ENCODE results near the gene OGA.

The OGA gene

DNA sequence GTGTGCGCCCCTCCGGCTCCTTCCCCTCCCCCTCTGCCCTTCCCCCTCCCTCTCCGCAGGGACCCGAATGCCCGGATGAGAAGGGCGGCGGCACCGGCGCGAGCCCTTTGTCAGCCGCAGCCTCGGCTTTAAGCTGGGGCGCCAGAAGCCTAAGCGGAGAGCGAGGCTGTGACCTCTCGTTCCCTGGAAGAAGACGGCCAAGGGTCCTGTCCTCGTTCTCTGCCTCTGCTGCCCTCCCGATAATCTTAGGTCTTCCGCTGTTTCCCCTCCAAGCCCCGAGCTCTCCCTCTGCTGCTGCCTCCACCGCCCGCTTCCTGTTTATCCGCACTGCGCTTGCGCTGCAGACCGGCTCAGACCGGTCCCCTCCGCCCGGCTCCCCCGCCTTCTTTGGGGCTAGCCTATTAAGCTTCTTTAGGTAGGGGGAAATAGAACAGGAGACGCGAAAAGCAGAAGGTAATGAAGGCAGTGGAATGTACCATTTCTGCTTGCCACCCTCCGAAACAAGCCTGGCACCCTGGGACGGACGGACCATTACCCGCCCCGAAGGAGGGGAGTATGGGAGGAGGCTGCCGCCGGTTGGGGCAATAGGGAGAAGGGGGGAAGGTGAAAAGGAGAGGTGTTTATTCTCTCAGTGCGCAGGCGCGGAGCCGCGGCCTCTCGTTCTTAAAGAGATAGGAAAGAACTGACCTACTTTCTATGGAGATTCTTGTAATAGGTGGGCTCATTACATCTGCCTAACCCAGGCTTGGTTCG is at the start of gene OGA:
Gene OGA, minus strand, starts transcription at position 326 of the 753 bp plus-strand sequence. CDS start 422 bp downstream, outside the sequence.
- peak within 1 kb of the TSS; percentile 97 for H3K9ac ChIP-seq (ENCODE audit: low read depth, low read length)

DNA sequence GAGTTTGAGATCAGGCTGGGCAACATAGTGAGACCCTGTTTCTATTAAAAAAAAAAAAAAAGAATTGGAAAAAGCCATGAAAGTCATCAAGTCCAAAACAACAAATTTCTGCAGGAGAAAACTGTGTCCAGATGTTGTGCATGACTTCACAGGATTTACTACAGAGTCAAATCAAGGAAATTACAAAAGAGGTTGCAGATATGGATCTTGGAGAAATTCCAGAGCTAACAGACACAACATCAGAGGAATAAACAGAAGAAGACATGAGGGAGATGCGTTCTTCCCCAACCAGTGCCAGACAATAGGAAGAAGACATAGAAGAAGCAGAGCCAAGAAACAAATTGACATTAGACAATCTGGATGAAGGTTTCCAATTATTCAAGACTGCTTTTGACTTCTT is 49.7 kb upstream of the OGA start:
- Histone ChIP-seq H3K4me1 (ENCODE audit: insufficient read depth, low read length) (no peaks in the 10 kb centered on the region), H3K36me3 (ENCODE audit: insufficient read depth, low read length) (no peaks in the 10 kb centered on the region), H3K9me3 (ENCODE audit: control insufficient read depth, insufficient read depth, low read length) (no peaks in the 10 kb centered on the region), H3K9ac (ENCODE audit: low read depth, low read length) (no peak overlapping the region)

More for the DNA sequence above, at the start of gene OGA:
- no peaks in the 10 kb centered on the region; the same call in 1 of the 2 replicates for H3K36me3 ChIP-seq (ENCODE audit: insufficient read depth, low read length)
- peaks cover 4% of the 10 kb centered on the region; the same call in 1 of the 2 replicates for H3K4me1 ChIP-seq (ENCODE audit: insufficient read depth, low read length)
- H3K9me3 ChIP-seq (ENCODE audit: control insufficient read depth, insufficient read depth, low read length): no peaks in the 10 kb centered on the region

DNA sequence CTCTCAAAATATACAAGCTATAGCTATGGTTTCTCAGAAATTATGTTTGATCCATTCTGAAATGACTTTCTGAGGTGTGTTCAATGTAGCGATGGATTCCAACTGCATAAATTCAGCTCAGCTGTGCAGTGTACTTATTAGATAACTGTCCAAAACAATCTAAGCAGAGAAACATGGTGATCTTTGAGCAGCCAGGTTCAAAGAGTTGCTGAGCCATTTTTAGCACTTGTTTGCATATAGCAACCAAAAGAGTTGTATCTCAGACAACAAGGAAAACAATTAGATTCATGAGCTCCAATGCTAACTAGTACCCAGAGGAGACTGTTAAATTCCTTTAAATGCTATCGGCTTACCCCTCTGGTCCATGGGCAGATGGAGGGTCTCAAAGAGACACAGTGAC is 41.3 kb upstream of the OGA start:
- Histone ChIP-seq H3K9me3 (ENCODE audit: control insufficient read depth, insufficient read depth, low read length) (peaks cover 7% of the 10 kb centered on the region), H3K4me1 (ENCODE audit: insufficient read depth, low read length) (no peaks in the 10 kb centered on the region), H3K9ac (ENCODE audit: low read depth, low read length) (no peak overlapping the region), H3K36me3 (ENCODE audit: insufficient read depth, low read length) (no peaks in the 10 kb centered on the region)

DNA sequence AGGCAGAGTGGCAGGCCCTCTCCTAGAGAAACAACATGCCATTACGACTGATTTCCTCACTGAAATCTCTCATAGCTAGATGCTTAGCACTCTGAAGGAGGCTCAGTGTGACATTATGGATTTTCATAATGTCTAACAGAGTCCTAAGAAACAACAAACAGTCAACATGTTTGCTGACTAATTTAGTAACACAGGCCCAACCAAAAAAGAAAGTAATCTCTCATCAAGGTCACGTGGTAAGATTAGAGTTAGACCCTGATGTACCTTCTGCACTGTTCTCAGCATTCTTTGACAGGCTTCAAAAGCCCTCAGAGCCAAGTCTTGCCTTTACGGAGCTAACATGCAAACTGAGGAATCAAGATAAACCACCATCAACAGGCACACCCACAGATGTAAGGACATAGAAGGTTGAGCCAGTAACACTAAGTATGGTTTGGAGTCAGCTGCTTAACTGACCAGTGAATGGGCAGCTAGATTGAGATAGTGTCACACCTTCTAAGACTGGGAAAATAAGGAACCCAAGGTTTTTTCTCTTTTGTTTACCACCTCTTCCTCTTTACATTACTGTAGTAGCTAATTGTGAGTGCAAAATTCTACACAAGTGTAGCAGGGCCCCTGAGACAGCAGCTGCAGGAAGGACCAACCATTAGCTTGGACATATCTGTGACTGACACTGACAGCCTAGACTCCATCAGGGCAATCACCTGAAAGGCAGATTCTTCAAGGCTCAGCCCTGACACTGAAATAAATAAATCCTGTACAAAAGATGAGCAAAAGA is 40.7 kb upstream of the OGA start:
- Histone ChIP-seq H3K9me3 (ENCODE audit: control insufficient read depth, insufficient read depth, low read length) (peaks cover 7% of the 10 kb centered on the region), H3K9ac (ENCODE audit: low read depth, low read length) (no peak overlapping the region), H3K4me1 (ENCODE audit: insufficient read depth, low read length) (no peaks in the 10 kb centered on the region), H3K36me3 (ENCODE audit: insufficient read depth, low read length) (no peaks in the 10 kb centered on the region)

DNA sequence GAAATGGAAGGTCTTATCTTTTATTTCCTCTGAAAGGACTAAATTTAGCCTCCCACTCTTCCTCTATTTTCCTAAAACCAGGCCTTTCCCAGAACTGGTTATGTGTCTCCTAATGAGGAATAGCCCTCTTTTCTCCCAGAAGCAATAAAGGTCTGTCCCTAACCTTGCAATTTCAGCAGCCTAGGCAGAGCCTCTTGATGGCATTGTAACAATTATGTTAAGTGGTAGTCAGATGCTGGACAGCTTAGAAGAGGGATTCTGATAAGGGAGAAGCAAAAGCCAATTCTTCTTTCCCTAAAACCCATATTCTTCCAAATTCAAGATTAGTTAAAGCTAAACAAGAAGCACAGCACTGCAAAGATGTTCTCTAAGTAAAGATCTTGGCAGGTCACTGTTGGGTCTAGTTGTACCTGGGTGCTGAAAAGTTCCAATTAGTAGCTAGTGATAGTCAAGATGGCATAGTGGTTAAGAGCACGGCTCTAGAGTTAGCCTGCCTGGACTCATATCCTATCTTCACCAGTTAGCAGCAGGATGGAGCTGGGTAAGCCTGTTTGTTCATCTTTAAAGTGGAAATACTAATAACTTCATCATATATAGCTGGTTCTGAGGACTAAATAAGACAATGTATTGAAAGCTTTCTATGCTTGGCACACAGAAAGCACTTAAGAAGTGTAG is 39.7 kb upstream of the OGA start:
- H3K9me3 ChIP-seq (ENCODE audit: control insufficient read depth, insufficient read depth, low read length): peaks cover 7% of the 10 kb centered on the region
- H3K9ac ChIP-seq (ENCODE audit: low read depth, low read length): no peak overlapping the region
- H3K36me3 ChIP-seq (ENCODE audit: insufficient read depth, low read length): no peaks in the 10 kb centered on the region
- no peaks in the 10 kb centered on the region for H3K4me1 ChIP-seq (ENCODE audit: insufficient read depth, low read length)

DNA sequence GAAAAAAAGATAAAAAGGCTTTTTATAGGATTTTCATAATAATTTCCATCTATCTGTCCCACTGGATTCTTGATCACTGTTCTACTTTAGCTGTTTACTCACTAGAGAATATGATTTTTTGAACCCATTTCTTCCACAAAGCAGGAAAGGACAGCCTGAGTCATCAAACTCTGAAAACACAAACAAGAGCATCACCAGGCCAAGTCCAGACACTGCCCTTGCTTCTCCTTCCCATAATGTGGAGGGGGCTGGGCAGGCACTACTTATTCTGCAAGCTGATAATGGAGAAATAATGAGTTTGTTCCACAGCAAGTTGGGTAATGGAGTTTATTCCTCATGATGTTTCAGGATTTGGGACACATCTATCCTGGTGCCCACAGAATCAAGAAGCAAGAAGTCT is 38.4 kb upstream of the OGA start:
- no peaks in the 10 kb centered on the region for H3K4me1 ChIP-seq (ENCODE audit: insufficient read depth, low read length)
- no peaks in the 10 kb centered on the region for H3K36me3 ChIP-seq (ENCODE audit: insufficient read depth, low read length)
- peaks cover 7% of the 10 kb centered on the region for H3K9me3 ChIP-seq (ENCODE audit: control insufficient read depth, insufficient read depth, low read length)
- no peak overlapping the region for H3K9ac ChIP-seq (ENCODE audit: low read depth, low read length)

DNA sequence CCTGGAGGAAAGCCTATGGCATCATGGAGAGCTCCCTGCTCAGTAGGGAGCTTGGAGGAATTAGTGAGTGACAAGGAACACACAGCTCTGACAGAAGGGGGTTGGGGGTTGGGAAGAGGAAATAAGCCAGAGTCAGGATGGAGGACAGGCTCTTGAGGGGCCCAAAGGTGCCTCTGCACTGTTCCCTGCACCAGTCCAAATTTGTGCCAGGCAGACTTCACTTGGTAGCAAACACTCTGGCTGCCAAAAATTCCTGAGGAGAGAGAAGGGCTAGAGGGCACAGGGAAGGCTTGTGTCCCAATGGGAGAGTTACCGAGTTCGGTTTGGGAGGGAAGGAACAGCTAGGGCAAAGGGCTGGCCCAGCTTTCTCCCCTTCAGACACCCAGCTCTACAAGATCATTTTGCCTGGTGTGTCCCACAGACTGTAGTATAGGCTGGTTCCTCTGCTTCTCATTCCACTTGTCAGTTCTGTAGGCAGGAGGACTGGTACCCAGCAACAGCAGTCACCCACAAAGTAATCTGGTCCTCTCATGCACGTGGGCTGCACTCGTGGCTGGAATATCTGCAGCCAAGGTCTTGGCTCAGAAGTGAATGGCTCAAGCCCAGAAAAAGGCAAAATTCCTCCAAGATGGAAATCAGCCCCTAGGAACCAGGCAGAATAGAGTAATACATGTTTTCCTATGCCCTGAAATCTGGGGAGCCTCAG is 33.3 kb upstream of the OGA start:
- peaks cover 10% of the 10 kb centered on the region; the same call in 1 of the 2 replicates for H3K4me1 ChIP-seq (ENCODE audit: insufficient read depth, low read length)
- H3K9ac ChIP-seq (ENCODE audit: low read depth, low read length): no peak overlapping the region
- H3K9me3 ChIP-seq (ENCODE audit: control insufficient read depth, insufficient read depth, low read length): 0 out of 2 replicates have a peak, but pooled peaks cover 2% of the 10 kb centered on the region
- no peaks in the 10 kb centered on the region for H3K36me3 ChIP-seq (ENCODE audit: insufficient read depth, low read length)

DNA sequence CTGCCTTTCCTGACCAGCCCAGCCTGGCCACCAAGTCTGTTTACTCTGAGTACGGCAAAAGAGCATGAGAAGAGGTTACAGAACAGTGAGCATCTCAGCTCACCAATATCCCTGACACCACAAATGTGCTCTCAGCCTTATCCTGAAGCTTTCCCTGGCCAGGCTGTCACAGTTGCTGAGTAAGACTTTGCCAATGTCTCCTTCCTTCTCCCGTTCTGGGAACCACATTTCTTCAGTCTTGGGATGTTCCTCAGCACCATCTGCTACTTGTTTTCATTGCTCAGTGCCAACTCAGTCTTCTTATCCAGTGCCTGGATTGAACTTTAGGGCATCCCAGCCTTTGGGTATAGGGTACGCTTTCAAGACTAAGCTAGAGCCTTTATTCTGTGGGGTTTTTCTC is 32.5 kb upstream of the OGA start:
- Histone ChIP-seq H3K36me3 (ENCODE audit: insufficient read depth, low read length) (no peaks in the 10 kb centered on the region), H3K4me1 (ENCODE audit: insufficient read depth, low read length) (peaks cover 10% of the 10 kb centered on the region; the same call in 1 of the 2 replicates), H3K9ac (ENCODE audit: low read depth, low read length) (no peak overlapping the region), H3K9me3 (ENCODE audit: control insufficient read depth, insufficient read depth, low read length) (no peaks in the 10 kb centered on the region)

DNA sequence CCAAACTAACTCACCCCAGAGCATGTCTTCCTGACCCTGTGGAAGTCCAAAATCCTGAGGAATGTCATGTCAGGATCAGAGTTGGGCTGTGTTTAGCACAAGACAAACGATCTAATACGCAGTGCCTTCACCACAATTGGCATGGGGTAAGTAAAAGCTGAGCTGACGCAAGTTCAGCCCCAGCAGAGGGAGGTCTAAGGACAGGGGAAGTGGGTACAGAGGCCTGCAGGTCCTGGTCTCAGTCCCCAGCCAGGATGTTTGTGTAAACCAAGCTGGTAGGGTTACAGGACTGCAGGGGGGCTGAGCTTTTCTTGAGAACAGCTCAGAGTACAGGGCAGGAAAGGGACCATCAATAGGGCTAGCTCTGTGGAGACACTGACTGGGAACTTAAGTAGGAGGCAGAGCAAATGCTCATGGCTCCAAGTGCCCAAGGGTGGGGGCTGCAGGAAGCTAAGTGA is 30.7 kb upstream of the OGA start:
- no peak overlapping the region for H3K9ac ChIP-seq (ENCODE audit: low read depth, low read length)
- peaks cover 16% of the 10 kb centered on the region; the same call in 1 of the 2 replicates for H3K4me1 ChIP-seq (ENCODE audit: insufficient read depth, low read length)
- no peaks in the 10 kb centered on the region for H3K9me3 ChIP-seq (ENCODE audit: control insufficient read depth, insufficient read depth, low read length)
- no peaks in the 10 kb centered on the region for H3K36me3 ChIP-seq (ENCODE audit: insufficient read depth, low read length)

DNA sequence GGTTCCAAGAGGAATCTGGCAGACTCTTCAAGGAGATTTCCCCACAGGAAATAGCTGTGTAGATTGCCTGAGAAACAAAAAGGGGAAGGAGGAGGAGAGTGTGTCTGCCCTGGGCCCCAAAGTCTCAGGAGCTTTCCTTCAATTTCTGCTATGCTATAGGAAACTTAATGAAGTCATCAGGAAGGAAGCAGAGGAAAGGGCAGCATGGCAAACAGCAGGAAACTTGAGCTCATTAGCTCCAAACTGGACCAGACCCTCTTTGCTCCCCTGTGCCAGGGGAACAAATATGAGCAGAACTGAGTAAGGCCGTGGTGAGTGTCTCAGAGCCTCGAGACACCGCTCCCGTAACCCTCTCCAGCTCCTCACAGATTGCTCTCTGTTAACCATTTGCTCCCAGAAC is 30.2 kb upstream of the OGA start:
- H3K4me1 ChIP-seq (ENCODE audit: insufficient read depth, low read length): peaks cover 16% of the 10 kb centered on the region; the same call in 1 of the 2 replicates
- no peaks in the 10 kb centered on the region for H3K36me3 ChIP-seq (ENCODE audit: insufficient read depth, low read length)
- H3K9ac ChIP-seq (ENCODE audit: low read depth, low read length): no peak overlapping the region
- H3K9me3 ChIP-seq (ENCODE audit: control insufficient read depth, insufficient read depth, low read length): no peaks in the 10 kb centered on the region

DNA sequence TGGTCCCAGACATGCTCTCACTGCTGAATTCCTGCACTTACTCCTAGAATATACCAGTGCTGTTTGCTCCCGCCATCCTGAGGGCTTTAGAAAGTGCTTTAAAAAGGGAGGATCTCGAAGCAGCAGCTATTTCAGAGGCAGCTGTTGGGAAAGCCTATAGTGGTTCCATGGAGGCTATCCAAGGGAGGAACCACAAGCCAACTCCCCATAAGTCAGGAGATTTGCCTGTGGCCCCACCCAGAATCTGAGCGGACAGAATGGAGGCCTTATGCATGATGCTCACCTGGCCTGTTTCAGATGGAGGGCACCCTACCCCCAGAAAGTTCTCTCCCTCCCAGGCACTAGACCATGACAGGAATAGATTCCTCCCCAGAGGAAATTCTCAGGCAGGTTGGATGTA is 27.6 kb upstream of the OGA start:
- peaks cover 16% of the 10 kb centered on the region; the same call in 1 of the 2 replicates for H3K4me1 ChIP-seq (ENCODE audit: insufficient read depth, low read length)
- H3K9ac ChIP-seq (ENCODE audit: low read depth, low read length): no peak overlapping the region
- H3K36me3 ChIP-seq (ENCODE audit: insufficient read depth, low read length): no peaks in the 10 kb centered on the region
- no peaks in the 10 kb centered on the region for H3K9me3 ChIP-seq (ENCODE audit: control insufficient read depth, insufficient read depth, low read length)

DNA sequence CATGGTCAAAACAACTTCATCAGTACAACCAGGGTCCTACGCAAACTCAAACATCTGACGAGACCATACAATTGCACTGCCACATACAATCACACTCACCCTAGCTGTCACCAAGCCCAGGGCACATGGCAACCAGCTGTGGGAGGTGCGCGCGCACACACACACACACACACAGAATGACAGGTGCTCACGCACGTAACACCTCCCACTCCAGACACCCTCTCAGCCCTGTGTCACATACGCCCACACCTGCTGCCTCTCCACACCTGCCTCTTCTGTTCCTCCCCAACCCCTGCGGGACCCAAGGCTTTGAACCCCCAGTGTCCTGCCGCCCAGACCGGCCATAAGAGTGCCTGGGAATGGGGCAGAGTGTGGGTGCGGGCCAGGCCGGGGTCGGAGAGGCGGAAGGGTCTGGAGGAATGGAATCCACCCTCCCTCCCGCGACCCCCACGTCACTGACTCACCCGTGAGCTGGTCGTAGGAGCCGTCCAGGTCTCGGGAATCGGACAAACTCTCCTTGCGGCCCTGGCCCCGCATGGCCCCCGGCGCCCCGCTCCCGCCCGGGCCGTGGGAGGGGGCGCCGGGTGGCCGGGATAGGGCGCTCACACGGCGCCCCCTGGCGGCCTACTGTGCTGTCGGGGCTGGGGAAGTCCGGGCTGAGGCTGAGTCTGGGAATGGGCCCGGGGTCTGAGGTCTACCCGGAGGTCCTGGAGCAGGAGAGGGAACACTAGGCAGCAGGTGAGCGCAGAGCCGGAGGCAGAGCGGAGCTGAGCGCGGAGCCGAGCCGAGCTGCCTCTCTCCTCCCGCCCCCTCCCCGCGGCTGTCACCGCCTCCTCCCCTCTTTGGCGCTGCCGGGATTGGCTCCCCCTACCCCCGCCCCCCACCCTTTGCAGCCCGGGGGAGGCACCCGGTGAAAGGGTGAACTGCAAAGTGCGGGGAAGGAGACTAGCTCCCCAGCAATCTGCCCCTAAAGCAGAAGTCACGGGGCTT is 25.1 kb upstream of the OGA start, which contains the start of gene KCNIP2:
Gene KCNIP2, minus strand, starts transcription at position 769 of the 990 bp plus-strand sequence. Its CDS starts 232 bp downstream, at position 537.
- Histone ChIP-seq H3K9ac (ENCODE audit: low read depth, low read length) (peak within 1 kb of the TSS; percentile 57), H3K9me3 (ENCODE audit: control insufficient read depth, insufficient read depth, low read length) (no peaks in the 10 kb centered on the region), H3K36me3 (ENCODE audit: insufficient read depth, low read length) (no peaks in the 10 kb centered on the region), H3K4me1 (ENCODE audit: insufficient read depth, low read length) (peaks cover 9% of the 10 kb centered on the region; the same call in 1 of the 2 replicates)

DNA sequence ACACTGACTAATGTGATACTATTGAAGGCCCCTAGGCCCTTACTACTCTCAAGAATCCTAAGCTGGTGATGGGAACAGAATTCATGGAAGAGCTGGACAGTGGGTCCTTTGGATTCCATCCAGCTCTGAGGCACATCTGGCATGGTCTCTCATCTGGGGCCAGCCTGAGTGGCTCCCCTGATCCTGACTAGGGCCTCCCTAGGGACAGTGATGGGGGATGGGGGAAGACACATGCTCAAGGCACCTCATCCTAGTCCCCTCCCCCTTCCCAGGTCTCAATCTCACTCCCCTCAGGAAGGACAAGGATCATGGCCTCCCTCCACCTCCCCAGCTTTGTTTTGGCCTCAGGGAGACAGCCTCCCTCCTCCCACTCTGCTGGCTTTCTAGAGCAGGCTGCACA is 23.6 kb upstream of the OGA start:
- H3K4me1 ChIP-seq (ENCODE audit: insufficient read depth, low read length): peaks cover 9% of the 10 kb centered on the region; the same call in 1 of the 2 replicates
- no peak overlapping the region for H3K9ac ChIP-seq (ENCODE audit: low read depth, low read length)
- H3K36me3 ChIP-seq (ENCODE audit: insufficient read depth, low read length): no peaks in the 10 kb centered on the region
- H3K9me3 ChIP-seq (ENCODE audit: control insufficient read depth, insufficient read depth, low read length): no peaks in the 10 kb centered on the region
